ENCODE results near the gene VSTM5. TPM values are rescaled to one million over a fixed set of nuclear protein-coding genes. Genes with fewer than 3 reads are reported as not detected.

The VSTM5 gene
- total and polyA plus RNA-seq, 2 donors (not counting 3 experiments of a cell fraction or from before 2014, with no cell fraction given): 0.03 TPM; not detected in 1

DNA sequence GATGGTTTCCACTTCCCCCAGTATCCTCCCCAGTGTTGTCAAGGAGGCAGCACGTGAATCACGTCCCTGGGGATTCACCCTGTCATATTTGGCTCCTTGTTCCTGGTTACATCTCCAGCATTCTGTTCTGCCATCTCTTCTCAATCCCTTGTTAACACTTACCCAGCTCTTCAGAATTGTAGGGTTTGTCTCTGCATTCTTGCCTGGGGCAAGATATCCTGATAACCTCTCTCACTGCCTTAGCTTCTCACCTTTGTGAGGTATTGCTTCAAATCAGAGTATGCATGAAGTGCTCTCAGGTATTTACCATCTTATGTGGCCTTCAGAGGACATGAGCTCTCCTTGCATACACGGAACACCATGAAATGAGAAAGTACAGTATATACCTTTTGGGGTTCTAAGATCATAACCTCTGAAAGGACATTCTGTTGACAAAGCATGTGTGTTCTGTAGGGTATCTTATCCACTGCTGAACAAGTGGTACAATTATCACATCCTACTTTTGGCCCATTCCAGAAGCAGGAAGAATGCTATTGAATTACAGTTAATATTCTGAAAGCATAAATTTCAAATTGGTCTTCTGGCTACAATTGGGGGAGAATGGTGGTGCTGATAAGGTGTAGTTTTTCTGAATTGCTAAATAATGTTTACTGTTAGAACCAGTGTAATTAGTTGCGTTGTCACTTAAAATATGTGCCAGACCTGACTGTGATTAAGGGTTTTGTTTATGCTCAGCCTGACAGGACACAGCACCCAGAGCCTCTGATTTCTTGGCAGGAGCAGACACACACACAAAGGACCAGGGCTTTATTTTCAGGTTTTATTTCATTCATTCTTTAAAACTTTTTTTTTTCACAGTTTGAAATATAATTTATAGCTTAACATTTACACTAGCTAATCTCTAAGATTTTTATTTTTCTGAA, 32.7 kb downstream of the VSTM5 start:
- H3K27me3 ChIP-seq (ENCODE audit: control insufficient read depth in 2 of 2, insufficient read depth in 2 of 2, low read length in 2 of 2): no peaks in the 10 kb centered on the region
- H3K9me1 ChIP-seq (replicated peaks; ENCODE audit: control insufficient read depth, extremely low read depth, insufficient read depth, low read length): no peaks in the 10 kb centered on the region
- no TSS peak for BruUV-seq (replicated peaks)
- POLR2A ChIA-PET: no interaction called here
- H3K4me1 ChIP-seq (ENCODE audit: control insufficient read depth, extremely low read depth, insufficient read depth, low read length): no peaks in the 10 kb centered on the region
- dilution Hi-C loops (cut with MboI; ENCODE audit: extremely low pct_ligation_motif_present, low sequenced_read_pairs) (no loop called here), intact Hi-C loops (cut with micrococcal nuclease) (no loop called here)
- no peaks in the 10 kb centered on the region for H4K20me1 ChIP-seq (replicated peaks; ENCODE audit: control insufficient read depth, extremely low read depth, insufficient read depth, low read length)
- no peak for TF ChIP-seq GATA2 (IDR thresholded peaks at IDR 0.05; ENCODE audit: insufficient read depth, insufficient read length, low read depth, low read length)
- no peak for TF ChIP-seq EZH2 (IDR thresholded peaks at IDR 0.05; ENCODE audit: borderline replicate concordance, low read depth, low read length, severe bottlenecking)
- TF ChIP-seq, protein P1, sequence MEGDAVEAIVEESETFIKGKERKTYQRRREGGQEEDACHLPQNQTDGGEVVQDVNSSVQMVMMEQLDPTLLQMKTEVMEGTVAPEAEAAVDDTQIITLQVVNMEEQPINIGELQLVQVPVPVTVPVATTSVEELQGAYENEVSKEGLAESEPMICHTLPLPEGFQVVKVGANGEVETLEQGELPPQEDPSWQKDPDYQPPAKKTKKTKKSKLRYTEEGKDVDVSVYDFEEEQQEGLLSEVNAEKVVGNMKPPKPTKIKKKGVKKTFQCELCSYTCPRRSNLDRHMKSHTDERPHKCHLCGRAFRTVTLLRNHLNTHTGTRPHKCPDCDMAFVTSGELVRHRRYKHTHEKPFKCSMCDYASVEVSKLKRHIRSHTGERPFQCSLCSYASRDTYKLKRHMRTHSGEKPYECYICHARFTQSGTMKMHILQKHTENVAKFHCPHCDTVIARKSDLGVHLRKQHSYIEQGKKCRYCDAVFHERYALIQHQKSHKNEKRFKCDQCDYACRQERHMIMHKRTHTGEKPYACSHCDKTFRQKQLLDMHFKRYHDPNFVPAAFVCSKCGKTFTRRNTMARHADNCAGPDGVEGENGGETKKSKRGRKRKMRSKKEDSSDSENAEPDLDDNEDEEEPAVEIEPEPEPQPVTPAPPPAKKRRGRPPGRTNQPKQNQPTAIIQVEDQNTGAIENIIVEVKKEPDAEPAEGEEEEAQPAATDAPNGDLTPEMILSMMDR (IDR thresholded peaks at IDR 0.05; ENCODE audit: extremely low read depth in 1 of 2, insufficient read depth in 1 of 2, low read depth in 1 of 2, low read length in 2 of 2): no peak
- TF ChIP-seq POLR2AphosphoS5 (IDR thresholded peaks at IDR 0.05; ENCODE audit: insufficient read depth, low read depth, low read length): no peak
- TF ChIP-seq, protein P2, sequence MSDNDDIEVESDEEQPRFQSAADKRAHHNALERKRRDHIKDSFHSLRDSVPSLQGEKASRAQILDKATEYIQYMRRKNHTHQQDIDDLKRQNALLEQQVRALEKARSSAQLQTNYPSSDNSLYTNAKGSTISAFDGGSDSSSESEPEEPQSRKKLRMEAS (IDR thresholded peaks at IDR 0.05; ENCODE audit: insufficient read depth, insufficient read length): no peak
- TF ChIP-seq MYC (IDR thresholded peaks at IDR 0.05; ENCODE audit: low read depth, low read length): no peak
- TF ChIP-seq POLR2A (IDR thresholded peaks at IDR 0.05; ENCODE audit: low read depth, low read length): no peak
- TF ChIP-seq FOS (IDR thresholded peaks at IDR 0.05; ENCODE audit: borderline replicate concordance, insufficient read depth, low read length): no peak
- no peak for TF ChIP-seq JUN (IDR thresholded peaks at IDR 0.05; ENCODE audit: borderline replicate concordance, insufficient read depth, insufficient read length, low read depth)
- FAIRE-seq: no peak
- H3K9me3 ChIP-seq (replicated peaks; ENCODE audit: control insufficient read depth, insufficient read depth, low read length): no peaks in the 10 kb centered on the region
- H3K79me2 ChIP-seq (ENCODE audit: control insufficient read depth, insufficient read depth, low read length): no peaks in the 10 kb centered on the region
- H2AFZ ChIP-seq (ENCODE audit: low read depth, low read length): no peak overlapping the region
- no peak overlapping the region for H3K4me3 ChIP-seq (replicated peaks in 1 of 3; ENCODE audit: insufficient read depth in 1 of 3, low read depth in 1 of 3, low read length in 3 of 3)
- peaks cover 0 to 2% of the 10 kb centered on the region in 2 experiments for H3K36me3 ChIP-seq (ENCODE audit: control insufficient read depth in 2 of 2, extremely low read depth in 1 of 2, insufficient read depth in 2 of 2, low read length in 2 of 2)
- H3K27ac ChIP-seq (ENCODE audit: insufficient read depth, low read depth, low read length): no peak overlapping the region
- CTCF ChIA-PET: interaction anchor here (0.5 to 1.7 kb wide), 3 partner anchors 11 to 76 kb away, joined by 3 to 4 read pairs (median 4); no protein-coding TSS in a partner anchor
- no peak overlapping the region for H3K9ac ChIP-seq (replicated peaks; ENCODE audit: extremely low read depth, insufficient read depth, low read length)
- no peak overlapping the region for H3K4me2 ChIP-seq (ENCODE audit: insufficient read depth, low read length)
- DNase-seq (ENCODE audit: low read depth, low spot score): no peak

All from endothelial cell of umbilical vein (primary cell).